AML-193 (cell line): Measurements from ENCODE around the gene TANGO2.

Experiments used
- DNase-seq, 2 experiments: peaks; one replicate each; lab custom pipeline; 2025; lab: John Stamatoyannopoulos, UW

Gene TANGO2

GRCh38 chr22:20044495-20045151, 23.7 kb downstream of the TANGO2 start:
- DNase-seq = no peak

DNA sequence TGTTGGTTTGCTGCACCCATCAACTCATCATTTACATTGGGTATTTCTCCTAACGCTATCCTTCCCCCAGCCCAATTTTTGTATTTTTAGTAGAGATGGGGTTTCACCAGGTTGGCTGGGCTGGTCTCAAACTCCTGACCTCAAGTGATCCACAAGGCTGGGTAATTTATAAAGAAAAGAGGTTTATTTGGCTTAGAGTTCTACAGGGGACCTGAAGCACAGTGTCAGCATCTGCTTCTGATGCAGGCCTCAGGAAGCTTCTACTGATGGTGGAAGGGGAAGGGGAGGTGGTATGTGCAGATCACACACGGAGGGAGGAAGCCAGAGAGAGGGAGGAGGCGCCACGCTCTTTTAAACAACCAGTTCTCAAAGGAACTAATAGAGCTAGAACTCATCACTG, 25.8 kb downstream of the TANGO2 start:
- no peak for DNase-seq

- DNase-seq = no peak
Measured at GRCh38 chr22:20051927-20052308, 31.0 kb downstream of the TANGO2 start.

DNA sequence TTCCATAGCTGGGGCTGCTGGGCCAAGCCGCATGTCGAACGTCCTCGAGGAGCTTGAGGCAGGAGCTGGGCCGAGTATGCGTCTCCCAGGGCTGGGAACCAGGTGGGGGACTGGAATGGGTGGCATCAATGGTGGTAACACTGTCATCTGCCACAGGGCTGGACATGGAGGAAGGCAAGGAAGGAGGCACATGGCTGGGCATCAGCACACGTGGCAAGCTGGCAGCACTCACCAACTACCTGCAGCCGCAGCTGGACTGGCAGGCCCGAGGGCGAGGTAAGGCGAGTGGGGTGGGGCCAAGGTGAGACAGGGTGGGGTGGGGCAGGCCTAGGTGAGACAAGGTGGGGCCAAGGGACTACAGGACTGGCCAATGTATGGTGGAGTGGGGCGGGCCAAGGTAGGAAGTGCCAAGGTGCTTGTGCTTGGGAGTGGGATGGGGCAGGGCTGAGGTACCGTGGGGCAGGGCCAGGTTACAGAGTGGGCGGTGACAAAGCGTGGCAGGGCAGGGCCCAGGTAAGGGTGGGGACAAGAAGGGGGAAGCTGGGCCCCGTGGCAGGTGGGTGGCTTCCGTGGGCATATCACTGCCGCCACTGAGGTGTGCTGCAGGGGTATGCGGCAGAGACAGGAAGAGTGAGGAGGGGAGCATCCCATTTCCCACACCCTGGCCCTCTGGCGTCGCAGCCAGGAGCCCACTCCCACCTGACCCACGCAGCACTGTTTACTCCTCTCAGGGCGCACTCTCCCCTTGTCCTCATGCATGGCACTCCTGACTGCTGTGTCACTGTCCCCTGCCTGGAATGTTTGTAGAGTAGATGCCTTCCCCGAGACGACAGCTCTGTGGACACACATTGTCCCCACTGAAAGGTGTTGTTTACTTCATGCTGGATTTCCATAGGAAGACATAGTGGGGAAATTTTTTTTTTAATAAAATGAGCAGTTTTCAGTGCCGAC, 31.7 kb downstream of the TANGO2 start:
- DNase-seq = no peak

DNA sequence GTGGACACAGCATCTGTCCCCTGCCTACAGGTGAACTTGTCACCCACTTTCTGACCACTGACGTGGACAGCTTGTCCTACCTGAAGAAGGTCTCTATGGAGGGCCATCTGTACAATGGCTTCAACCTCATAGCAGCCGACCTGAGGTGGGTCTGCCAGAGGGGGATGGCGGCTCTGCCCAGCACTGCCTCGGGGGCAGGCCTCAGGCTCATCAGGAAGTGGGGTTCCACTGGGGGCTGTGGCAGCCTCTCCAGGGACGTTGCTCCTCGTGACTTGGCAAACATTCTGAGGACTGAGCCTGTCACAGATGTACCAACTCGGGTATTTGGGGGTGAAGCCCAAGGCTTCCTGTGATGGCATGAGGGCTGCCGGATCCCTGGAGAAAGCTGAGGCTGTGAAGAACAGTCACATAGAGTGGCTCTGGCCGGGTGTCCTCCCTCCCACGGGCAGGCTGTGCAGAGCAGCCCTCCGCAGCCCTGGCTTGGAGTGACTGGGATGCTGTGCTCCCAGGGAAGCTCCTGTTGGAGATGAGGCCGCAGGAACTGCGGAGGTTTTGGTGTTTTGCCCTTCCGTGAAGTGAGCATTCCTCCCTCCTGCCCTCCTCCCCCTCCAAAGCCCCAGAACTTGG, 32.6 kb downstream of the TANGO2 start:
- no peak for DNase-seq

GRCh38 chr22:20054034-20054427, 33.1 kb downstream of the TANGO2 start:
- DNase-seq = no peak

DNA sequence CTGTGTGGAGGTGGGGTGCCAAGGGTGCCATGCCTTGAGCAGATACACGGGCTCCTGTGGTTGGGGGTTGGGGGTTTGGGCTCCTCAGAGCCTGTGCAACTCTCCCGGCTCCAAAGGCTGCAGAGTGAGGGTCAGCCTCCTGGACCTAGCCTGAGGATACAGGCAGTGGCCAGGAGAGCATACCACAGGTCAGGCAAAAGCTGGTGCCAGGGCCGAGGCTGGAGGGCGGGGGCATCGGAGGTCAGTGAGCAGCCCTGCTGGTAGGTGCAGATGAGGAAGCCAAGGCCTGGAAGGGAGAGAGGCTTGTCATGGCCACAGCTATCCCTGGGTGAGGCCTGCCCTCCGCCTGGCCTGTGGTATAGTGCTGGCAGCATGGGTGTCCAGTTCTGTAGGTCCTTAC, 33.6 kb downstream of the TANGO2 start:
- no peak for DNase-seq

GRCh38 chr22:20055144-20055543, 34.2 kb downstream of the TANGO2 start:
- no peak for DNase-seq

- DNase-seq = no peak
Measured at GRCh38 chr22:20055654-20056053, 34.7 kb downstream of the TANGO2 start.

GRCh38 chr22:20056161-20056560, 35.3 kb downstream of the TANGO2 start:
- no peak for DNase-seq

GRCh38 chr22:20056696-20057386, 35.9 kb downstream of the TANGO2 start:
- DNase-seq = no peak

DNA sequence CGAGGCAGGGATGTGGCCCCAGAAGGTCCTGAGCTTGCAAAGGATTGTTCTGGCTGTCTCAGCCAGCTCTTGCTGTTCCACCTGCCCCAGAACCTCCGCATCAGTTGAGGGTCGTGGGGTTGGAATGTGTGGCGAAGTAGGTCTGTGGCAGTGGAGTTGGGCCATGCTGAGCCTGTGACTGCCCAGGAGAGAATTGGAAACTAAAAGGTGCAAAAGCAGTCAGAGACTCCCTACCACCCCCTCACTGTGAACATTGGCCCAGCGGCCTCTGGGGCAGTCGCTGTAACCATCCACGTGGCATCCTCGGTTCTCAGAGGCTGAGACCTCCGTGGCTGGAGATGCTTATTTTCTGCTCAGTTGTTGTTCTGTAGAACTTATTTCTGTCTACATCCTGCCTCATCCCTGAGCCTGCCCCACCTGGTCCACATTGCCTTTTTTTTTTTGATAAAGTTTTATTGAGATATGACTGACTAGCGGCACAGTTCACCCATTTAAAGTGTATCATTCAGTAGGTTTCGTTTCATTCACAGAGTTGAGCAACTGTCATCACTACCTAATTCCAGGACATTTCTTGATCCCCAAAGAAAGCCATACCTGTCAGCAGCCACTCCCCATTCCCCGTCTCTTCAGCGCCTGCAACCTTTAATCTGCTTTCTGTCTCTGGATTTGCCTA, 36.8 kb downstream of the TANGO2 start:
- DNase-seq = no peak

GRCh38 chr22:20058989-20059770, 38.3 kb downstream of the TANGO2 start:
- DNase-seq = no peak

GRCh38 chr22:20060700-20061480, 40.0 kb downstream of the TANGO2 start:
- DNase-seq = no peak

- no peak for DNase-seq
Measured at GRCh38 chr22:20061481-20061861, 40.6 kb downstream of the TANGO2 start.

DNA sequence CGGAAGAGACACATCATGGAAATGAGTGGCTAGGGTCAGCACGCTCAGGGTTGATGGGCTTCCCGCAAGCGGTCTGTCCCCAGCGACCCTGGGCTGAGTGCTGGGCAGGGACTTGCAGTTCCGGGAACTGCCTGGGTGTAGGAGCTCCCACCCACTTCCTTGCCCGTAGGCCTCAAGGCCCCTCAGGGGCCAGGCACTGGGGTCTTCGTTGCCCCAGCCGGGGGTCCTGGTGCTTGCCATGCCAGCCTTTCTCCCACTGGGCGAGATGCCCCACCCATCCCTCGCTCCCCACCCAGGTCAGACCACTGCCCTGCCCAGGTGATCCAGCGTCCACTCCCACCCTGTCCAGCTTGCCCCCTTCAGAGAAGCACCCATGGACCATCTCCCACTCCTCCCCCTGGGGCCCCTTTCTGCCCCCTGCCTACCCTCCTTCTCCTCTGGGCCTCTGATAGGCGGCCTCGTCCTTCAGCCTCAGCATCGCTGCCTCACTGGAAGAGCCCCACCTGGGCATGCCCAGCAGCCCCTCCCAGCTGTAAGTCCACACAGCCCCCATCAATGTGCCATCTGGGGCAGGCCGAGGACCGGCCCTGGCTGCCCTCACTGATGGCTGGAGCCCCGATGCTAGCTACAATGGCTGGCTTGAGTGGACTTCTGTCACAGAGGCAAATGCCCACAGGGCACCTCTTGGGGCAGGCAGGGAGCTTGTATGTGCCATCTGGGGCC, 41.3 kb downstream of the TANGO2 start:
- DNase-seq = no peak

- no peak for DNase-seq
Measured at GRCh38 chr22:20062766-20063083, 41.8 kb downstream of the TANGO2 start.

- no peak for DNase-seq
Measured at GRCh38 chr22:20063271-20064139, 42.6 kb downstream of the TANGO2 start.

GRCh38 chr22:20064140-20064480, 43.2 kb downstream of the TANGO2 start:
- DNase-seq = no peak
